SK-N-SH (cell line): ENCODE data around the gene TMEM132D. TPM values are rescaled to one million over a fixed set of nuclear protein-coding genes. Genes with fewer than 3 reads are reported as not detected.

Experiments used
- CTCF ChIA-PET: fragments of 300-600, 350-600 bp; formaldehyde crosslinking; extraction: SDS; loops from one replicate; lab custom pipeline; 2021; lab: Yijun Ruan, JAX
- POLR2A ChIA-PET: fragments of 350-600 bp; sonication (Branson Sonifier 250); formaldehyde crosslinking; extraction: SDS; loops from one replicate; lab custom pipeline; 2020; ENCODE audit warnings: antibody characterized with exemption, inconsistent platforms; lab: Yijun Ruan, JAX
- DNase-seq: peaks from one replicate; pipeline ENCODE4 v3.0.0; 2012
- H2AFZ ChIP-seq: fragments of 200-600 bp; sonication (generic); 2 replicates; pipeline ENCODE4 v1.8.1; 2016; ENCODE audit warnings: antibody characterized with exemption, mild to moderate bottlenecking, low read depth
- H3F3A ChIP-seq: fragments of 200-600 bp; sonication (generic); replicated peaks from 2 replicates; pipeline ENCODE3; 2016; ENCODE audit warnings: antibody characterized with exemption, mild to moderate bottlenecking; ENCODE audit not compliant: insufficient read depth
- H3K27ac ChIP-seq, 2 experiments: fragments of 200-500 bp in 1 of 2; fragments of 200-600 bp in 1 of 2; sonication (Bioruptor generic) in 1 of 2; sonication (generic), shearing (Covaris generic) in 1 of 2; 2 replicates each; pipeline versions ENCODE4 v1.5.1 to v1.6.1; 2014 to 2016; ENCODE audit warnings: low read depth in 2 of 2, inconsistent platforms in 1 of 2, low read length in 1 of 2, mild to moderate bottlenecking in 1 of 2, mixed read lengths in 1 of 2
- H3K27me3 ChIP-seq: fragments of 200-600 bp; sonication (generic), shearing (Covaris generic); 2 replicates; pipeline ENCODE4 v1.6.1; 2016; ENCODE audit warnings: mixed run types; ENCODE audit not compliant: insufficient read depth
- H3K36me3 ChIP-seq, 2 experiments: fragments of 200-500 bp in 1 of 2; fragments of 200-600 bp in 1 of 2; sonication (Bioruptor generic) in 1 of 2; sonication (generic) in 1 of 2; replicated peaks in 1 of 2; 2 replicates each; pipeline versions ENCODE3 to v1.5.1; 2014 to 2016; ENCODE audit warnings: low read length in 1 of 2, mild to moderate bottlenecking in 1 of 2; ENCODE audit not compliant: insufficient read depth in 2 of 2, control insufficient read depth in 1 of 2
- H3K4me1 ChIP-seq, 2 experiments: fragments of 200-500 bp in 1 of 2; fragments of 200-600 bp in 1 of 2; sonication (Bioruptor generic) in 1 of 2; sonication (generic), shearing (Covaris generic) in 1 of 2; 2 replicates each; pipeline versions ENCODE4 v1.5.1 to v1.6.1; 2014 to 2016; ENCODE audit warnings: low read depth in 1 of 2, low read length in 1 of 2, mixed run types in 1 of 2; ENCODE audit not compliant: insufficient read depth in 2 of 2, control insufficient read depth in 1 of 2
- H3K4me2 ChIP-seq: fragments of 200-600 bp; sonication (generic), shearing (Covaris generic); 2 replicates; pipeline ENCODE4 v1.6.1; 2017; ENCODE audit warnings: mixed run types
- H3K4me3 ChIP-seq, 2 experiments: fragments of 200-500 bp in 1 of 2; fragments of 200-600 bp in 1 of 2; sonication (Bioruptor generic) in 1 of 2; sonication (generic), shearing (Covaris generic) in 1 of 2; 2 replicates each; pipeline versions ENCODE4 v1.5.1 to v1.8.1; 2014 to 2016; ENCODE audit warnings: low read depth in 2 of 2, inconsistent platforms in 1 of 2, low read length in 1 of 2, mild to moderate bottlenecking in 1 of 2, mixed read lengths in 1 of 2, moderate library complexity in 1 of 2
- H3K79me2 ChIP-seq: fragments of 200-600 bp; sonication (generic); 2 replicates; pipeline ENCODE4 v1.8.1; 2017; ENCODE audit warnings: mild to moderate bottlenecking; ENCODE audit not compliant: insufficient read depth
- H3K9ac ChIP-seq: fragments of 200-600 bp; sonication (generic); 2 replicates; pipeline ENCODE4 v1.6.1; 2017; ENCODE audit warnings: mixed run types
- H3K9me2 ChIP-seq: fragments of 200-600 bp; sonication (generic); 2 replicates; pipeline ENCODE4 v1.6.1; 2017; ENCODE audit warnings: mixed run types
- H3K9me3 ChIP-seq: fragments of 200-600 bp; sonication (generic); 2 replicates; pipeline ENCODE4 v1.6.1; 2017; ENCODE audit warnings: mixed run types, mild to moderate bottlenecking, moderate library complexity
- H4K20me1 ChIP-seq: fragments of 200-600 bp; sonication (generic); 2 replicates; pipeline ENCODE4 v1.6.1; 2017; ENCODE audit warnings: mild to moderate bottlenecking, mixed run types; ENCODE audit not compliant: insufficient read depth
- CHD2 ChIP-seq: fragments of 150-350 bp; IDR thresholded peaks from 2 replicates; pipeline ENCODE4 v1.6.1; 2018; ENCODE audit warnings: low read length; ENCODE audit not compliant: partially characterized antibody
- EZH2phosphoT487 ChIP-seq: fragments of 200-600 bp; sonication (generic); IDR thresholded peaks from 2 replicates; pipeline ENCODE4 v1.6.1; 2017; ENCODE audit warnings: low read depth, mixed run types, mild to moderate bottlenecking, antibody characterized with exemption, moderate library complexity, borderline replicate concordance
- FOSL2 ChIP-seq: IDR thresholded peaks from 2 replicates; pipeline ENCODE4 v1.4.0; 2012; ENCODE audit warnings: low read depth, mild to moderate bottlenecking, moderate library complexity, borderline replicate concordance
- FOXM1 ChIP-seq: IDR thresholded peaks from 2 replicates; pipeline ENCODE4 v1.4.0; 2012; ENCODE audit warnings: low read depth, mild to moderate bottlenecking
- JUND ChIP-seq: IDR thresholded peaks from 2 replicates; pipeline ENCODE4 v1.4.0; 2012
- RFX5 ChIP-seq: IDR thresholded peaks from 2 replicates; pipeline ENCODE4 v1.6.1; 2012; ENCODE audit warnings: mild to moderate bottlenecking, improper control_type of control experiment, low read length
- RXRA ChIP-seq: IDR thresholded peaks from 2 replicates; pipeline ENCODE4 v1.4.0; 2012; ENCODE audit warnings: low read depth, mild to moderate bottlenecking, borderline replicate concordance
- TAF1 ChIP-seq: IDR thresholded peaks from 2 replicates; pipeline ENCODE4 v1.6.1; 2012; ENCODE audit warnings: low read depth, mild to moderate bottlenecking, low read length, moderate library complexity, borderline replicate concordance
- TCF12 ChIP-seq: IDR thresholded peaks from 2 replicates; pipeline ENCODE4 v1.4.0; 2012
- YY1 ChIP-seq: IDR thresholded peaks from 2 replicates; pipeline ENCODE4 v1.4.0; 2012; ENCODE audit warnings: low read depth, mild to moderate bottlenecking
- WGBS: methylation state at CpG from one replicate; pipeline ENCODE4 v1.1.6; 2017; ENCODE audit warnings: low lambda C conversion rate; 5-methylcytosine and 5-hydroxymethylcytosine counted together
- polyA plus RNA-seq, 3 experiments: library from polyadenylated mRNA; depleted of rRNA; stranded (reverse); fragments of >200 nt; gene quantifications; 2 replicates each; pipeline ENCODE4 v1.2.3, GENCODE V29; 2012
- TF ChIP-seq, protein P1 (sequence below): IDR thresholded peaks from 2 replicates; pipeline ENCODE4 v1.6.1; 2012; ENCODE audit warnings: mild to moderate bottlenecking, low read depth, low read length, moderate library complexity
- TF ChIP-seq, protein P2 (sequence below): fragments of 150-350 bp; IDR thresholded peaks from 2 replicates; pipeline ENCODE4 v1.6.1; 2017; ENCODE audit warnings: antibody characterized with exemption, low read length, low read depth, borderline replicate concordance
- TF ChIP-seq, protein P3 (sequence below): IDR thresholded peaks from 2 replicates; pipeline ENCODE4 v1.4.0; 2012; ENCODE audit warnings: low read depth, borderline replicate concordance
- TF ChIP-seq, protein P4 (sequence below): IDR thresholded peaks from 2 replicates; pipeline ENCODE4 v1.4.0; 2012; ENCODE audit warnings: low read depth, borderline replicate concordance
- TF ChIP-seq, protein P5 (sequence below): fragments of 200-600 bp; sonication (generic); IDR thresholded peaks from 2 replicates; pipeline ENCODE4 v1.6.1; 2017; ENCODE audit warnings: antibody characterized with exemption, mild to moderate bottlenecking, moderate library complexity

The TMEM132D gene
- polyA plus RNA-seq, 1 of the 3 experiments (the other 2 are of a cell fraction) = not detected

DNA sequence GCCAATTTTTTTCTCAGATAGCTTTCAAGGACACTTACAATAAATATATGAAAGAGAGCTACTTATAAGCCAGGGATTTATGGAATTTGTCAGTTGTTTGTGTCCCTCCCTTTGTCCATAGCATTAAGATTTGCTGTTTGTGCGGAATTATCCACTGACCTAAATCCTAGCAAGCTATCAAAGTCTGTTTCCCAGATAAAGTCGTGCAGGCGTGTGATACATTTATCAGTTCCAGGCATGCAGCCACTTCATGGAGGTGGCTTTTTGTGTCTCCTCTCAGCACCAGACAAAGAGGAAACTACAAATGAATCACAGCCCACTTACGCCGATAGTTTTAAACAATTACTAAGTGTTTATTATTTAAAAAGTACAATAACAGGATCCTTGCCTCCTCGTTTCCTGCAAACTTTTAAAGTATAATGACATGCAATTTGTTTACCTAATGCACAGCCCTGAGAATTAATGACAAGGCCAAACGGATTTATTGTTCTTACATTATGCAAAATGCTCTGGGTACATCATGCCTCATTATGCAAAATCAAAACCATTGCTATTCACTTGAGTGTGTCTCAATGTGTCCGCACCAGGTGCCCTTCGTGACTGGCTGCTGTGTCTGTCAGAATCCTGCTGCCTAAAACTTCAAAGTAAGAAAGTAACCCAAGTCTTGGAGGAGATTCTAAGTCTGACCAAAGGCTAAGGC is 627.3 kb downstream of the TMEM132D start (continued):
- TF ChIP-seq, protein P1, sequence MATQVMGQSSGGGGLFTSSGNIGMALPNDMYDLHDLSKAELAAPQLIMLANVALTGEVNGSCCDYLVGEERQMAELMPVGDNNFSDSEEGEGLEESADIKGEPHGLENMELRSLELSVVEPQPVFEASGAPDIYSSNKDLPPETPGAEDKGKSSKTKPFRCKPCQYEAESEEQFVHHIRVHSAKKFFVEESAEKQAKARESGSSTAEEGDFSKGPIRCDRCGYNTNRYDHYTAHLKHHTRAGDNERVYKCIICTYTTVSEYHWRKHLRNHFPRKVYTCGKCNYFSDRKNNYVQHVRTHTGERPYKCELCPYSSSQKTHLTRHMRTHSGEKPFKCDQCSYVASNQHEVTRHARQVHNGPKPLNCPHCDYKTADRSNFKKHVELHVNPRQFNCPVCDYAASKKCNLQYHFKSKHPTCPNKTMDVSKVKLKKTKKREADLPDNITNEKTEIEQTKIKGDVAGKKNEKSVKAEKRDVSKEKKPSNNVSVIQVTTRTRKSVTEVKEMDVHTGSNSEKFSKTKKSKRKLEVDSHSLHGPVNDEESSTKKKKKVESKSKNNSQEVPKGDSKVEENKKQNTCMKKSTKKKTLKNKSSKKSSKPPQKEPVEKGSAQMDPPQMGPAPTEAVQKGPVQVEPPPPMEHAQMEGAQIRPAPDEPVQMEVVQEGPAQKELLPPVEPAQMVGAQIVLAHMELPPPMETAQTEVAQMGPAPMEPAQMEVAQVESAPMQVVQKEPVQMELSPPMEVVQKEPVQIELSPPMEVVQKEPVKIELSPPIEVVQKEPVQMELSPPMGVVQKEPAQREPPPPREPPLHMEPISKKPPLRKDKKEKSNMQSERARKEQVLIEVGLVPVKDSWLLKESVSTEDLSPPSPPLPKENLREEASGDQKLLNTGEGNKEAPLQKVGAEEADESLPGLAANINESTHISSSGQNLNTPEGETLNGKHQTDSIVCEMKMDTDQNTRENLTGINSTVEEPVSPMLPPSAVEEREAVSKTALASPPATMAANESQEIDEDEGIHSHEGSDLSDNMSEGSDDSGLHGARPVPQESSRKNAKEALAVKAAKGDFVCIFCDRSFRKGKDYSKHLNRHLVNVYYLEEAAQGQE = no peak

DNA sequence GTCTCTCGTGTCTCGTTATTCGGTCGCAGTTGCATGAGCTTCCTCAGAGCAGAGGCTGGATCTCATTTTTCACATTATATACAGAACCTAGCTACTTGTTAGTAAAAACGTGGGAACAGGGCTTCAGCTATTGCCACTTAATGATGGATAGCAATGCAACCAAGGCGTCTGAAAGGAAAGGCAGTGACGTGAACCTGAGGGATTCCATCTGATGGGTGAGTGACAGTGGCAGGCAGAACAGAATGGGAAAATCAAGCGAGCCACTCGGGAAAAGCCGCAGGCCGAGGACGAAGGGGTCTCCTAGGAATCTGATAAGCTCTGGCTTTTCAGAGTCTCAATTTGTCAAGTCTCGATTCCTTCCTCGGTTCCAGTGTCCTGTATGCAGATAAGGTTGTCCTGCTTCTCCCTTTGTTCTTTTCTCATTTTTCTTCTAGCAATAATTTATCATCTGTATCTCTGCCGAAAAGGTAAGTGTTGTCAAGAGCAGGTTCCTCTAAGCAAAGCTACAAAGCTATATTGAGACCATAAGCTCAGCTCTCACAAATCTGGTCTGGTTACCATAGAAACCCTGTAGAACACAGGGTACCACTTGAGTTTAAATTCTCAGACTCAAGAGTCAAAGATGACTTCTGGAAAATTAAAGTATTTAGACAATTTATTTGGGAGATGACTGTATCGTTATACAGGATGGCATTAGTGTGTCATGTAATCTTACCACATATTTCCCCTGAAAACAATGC is 633.9 kb downstream of the TMEM132D start:
- H3K79me2 ChIP-seq = no peaks in the 10 kb centered on the region
- H3K4me3 ChIP-seq = no peak overlapping the region
- H3K9me2 ChIP-seq = no peaks in the 10 kb centered on the region
- ChIA-PET CTCF (no interaction called here), POLR2A (no interaction called here)
- H3K36me3 ChIP-seq = no peaks in the 10 kb centered on the region
- no peaks in the 10 kb centered on the region for H3F3A ChIP-seq
- no peaks in the 10 kb centered on the region; the same call in 1 of the 2 replicates for H3K9me3 ChIP-seq
- H3K4me1 ChIP-seq = no peaks in the 10 kb centered on the region
- H3K9ac ChIP-seq = no peak overlapping the region
- H3K27ac ChIP-seq = no peak overlapping the region
- 29% methylated on average over 16 of the region's 16 CpGs for WGBS
- no peak overlapping the region for H3K4me2 ChIP-seq
- H2AFZ ChIP-seq = no peak overlapping the region
- no peaks in the 10 kb centered on the region for H3K27me3 ChIP-seq
- H4K20me1 ChIP-seq = no peaks in the 10 kb centered on the region
- DNase-seq = no peak
- TF ChIP-seq EZH2phosphoT487 = no peak
- TF ChIP-seq TCF12 = no peak
- TF ChIP-seq FOXM1 = no peak
- TF ChIP-seq, protein P2, sequence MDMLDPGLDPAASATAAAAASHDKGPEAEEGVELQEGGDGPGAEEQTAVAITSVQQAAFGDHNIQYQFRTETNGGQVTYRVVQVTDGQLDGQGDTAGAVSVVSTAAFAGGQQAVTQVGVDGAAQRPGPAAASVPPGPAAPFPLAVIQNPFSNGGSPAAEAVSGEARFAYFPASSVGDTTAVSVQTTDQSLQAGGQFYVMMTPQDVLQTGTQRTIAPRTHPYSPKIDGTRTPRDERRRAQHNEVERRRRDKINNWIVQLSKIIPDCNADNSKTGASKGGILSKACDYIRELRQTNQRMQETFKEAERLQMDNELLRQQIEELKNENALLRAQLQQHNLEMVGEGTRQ = no peak
- TF ChIP-seq RXRA = no peak
- TF ChIP-seq CHD2 = no peak
- TF ChIP-seq YY1 = no peak
- TF ChIP-seq, protein P3, sequence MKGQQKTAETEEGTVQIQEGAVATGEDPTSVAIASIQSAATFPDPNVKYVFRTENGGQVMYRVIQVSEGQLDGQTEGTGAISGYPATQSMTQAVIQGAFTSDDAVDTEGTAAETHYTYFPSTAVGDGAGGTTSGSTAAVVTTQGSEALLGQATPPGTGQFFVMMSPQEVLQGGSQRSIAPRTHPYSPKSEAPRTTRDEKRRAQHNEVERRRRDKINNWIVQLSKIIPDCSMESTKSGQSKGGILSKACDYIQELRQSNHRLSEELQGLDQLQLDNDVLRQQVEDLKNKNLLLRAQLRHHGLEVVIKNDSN = no peak
- TF ChIP-seq RFX5 = no peak
- no peak for TF ChIP-seq TAF1
- TF ChIP-seq, protein P1 = no peak
- TF ChIP-seq, protein P4, sequence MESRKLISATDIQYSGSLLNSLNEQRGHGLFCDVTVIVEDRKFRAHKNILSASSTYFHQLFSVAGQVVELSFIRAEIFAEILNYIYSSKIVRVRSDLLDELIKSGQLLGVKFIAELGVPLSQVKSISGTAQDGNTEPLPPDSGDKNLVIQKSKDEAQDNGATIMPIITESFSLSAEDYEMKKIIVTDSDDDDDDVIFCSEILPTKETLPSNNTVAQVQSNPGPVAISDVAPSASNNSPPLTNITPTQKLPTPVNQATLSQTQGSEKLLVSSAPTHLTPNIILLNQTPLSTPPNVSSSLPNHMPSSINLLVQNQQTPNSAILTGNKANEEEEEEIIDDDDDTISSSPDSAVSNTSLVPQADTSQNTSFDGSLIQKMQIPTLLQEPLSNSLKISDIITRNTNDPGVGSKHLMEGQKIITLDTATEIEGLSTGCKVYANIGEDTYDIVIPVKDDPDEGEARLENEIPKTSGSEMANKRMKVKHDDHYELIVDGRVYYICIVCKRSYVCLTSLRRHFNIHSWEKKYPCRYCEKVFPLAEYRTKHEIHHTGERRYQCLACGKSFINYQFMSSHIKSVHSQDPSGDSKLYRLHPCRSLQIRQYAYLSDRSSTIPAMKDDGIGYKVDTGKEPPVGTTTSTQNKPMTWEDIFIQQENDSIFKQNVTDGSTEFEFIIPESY = no peak
- no peak for TF ChIP-seq FOSL2
- TF ChIP-seq JUND = no peak
- TF ChIP-seq, protein P5, sequence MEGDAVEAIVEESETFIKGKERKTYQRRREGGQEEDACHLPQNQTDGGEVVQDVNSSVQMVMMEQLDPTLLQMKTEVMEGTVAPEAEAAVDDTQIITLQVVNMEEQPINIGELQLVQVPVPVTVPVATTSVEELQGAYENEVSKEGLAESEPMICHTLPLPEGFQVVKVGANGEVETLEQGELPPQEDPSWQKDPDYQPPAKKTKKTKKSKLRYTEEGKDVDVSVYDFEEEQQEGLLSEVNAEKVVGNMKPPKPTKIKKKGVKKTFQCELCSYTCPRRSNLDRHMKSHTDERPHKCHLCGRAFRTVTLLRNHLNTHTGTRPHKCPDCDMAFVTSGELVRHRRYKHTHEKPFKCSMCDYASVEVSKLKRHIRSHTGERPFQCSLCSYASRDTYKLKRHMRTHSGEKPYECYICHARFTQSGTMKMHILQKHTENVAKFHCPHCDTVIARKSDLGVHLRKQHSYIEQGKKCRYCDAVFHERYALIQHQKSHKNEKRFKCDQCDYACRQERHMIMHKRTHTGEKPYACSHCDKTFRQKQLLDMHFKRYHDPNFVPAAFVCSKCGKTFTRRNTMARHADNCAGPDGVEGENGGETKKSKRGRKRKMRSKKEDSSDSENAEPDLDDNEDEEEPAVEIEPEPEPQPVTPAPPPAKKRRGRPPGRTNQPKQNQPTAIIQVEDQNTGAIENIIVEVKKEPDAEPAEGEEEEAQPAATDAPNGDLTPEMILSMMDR = no peak
